Ovary (tissue), 3 donors: Measurements from ENCODE around the gene PDE4DIP.
"Not testable (repeated sequence)": the region's sequence is repeated elsewhere in the genome, so short reads cannot be mapped to it uniquely, and the experiment has no call there.

Experiments used
- CTCF ChIP-seq, 3 donors: fragments of 450-650 bp in 2 of 3; fragments of 200-600 bp in 1 of 3; IDR thresholded peaks; one replicate each; pipeline versions ENCODE4 v1.5.1 to v1.8.0; 2016 to 2022; ENCODE audit warnings: antibody characterized with exemption in 3 of 3, mild to moderate bottlenecking in 1 of 3
- EP300 ChIP-seq: sonication (generic); formaldehyde crosslinking; IDR thresholded peaks from one replicate; pipeline ENCODE4 v1.6.1; 2017; ENCODE audit warnings: antibody characterized with exemption
- POLR2A ChIP-seq: fragments of 450-650 bp; IDR thresholded peaks from one replicate; pipeline ENCODE4 v1.6.1; 2017; ENCODE audit warnings: antibody characterized with exemption, mild to moderate bottlenecking, moderate library complexity
- donor health status: DM: no; HTN: no; CAD: no.

DNA sequence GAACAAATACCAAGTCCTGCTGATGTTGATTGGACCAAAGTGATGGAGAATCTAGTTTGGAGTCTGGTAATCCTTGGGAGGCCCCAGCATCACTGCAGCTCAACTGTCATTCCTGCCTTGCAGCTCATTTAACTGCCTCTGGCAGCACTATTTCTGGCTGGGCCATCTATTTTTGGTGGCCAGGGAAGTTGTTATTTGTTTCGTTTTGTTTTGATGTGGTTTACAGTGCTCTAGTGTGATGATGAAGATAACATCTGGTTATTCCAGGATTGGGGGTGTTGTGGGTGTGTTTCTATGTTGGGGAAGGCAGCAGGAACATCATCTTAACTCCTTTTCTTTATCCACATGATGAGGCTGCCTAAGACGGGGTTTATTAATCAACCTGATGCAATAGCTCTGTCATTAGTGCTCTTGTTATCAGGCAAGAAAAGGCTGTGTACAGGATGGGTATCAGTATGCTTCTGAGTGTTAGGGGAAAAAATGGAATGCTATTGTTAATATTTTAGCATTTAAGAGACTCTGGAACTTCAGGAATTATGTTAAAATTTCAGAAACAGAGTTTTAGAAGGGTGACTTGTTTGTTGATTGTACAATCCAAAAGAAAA lies 35.7 kb downstream of the PDE4DIP start:
- not testable (repeated sequence) for TF ChIP-seq CTCF (IDR thresholded peaks at IDR 0.05); POLR2A; EP300
